Transverse colon (tissue), 4 donors: ENCODE results near the gene IDI2.

Source experiments
- POLR2A ChIP-seq: fragments of 450-650 bp; IDR thresholded peaks from one replicate; pipeline ENCODE4 v1.6.1; 2016; ENCODE audit warnings: antibody characterized with exemption, mild to moderate bottlenecking, moderate library complexity
- POLR2AphosphoS5 ChIP-seq, 3 donors: sonication (generic); formaldehyde crosslinking; IDR thresholded peaks; one replicate each; pipeline ENCODE4 v1.6.1; 2016; ENCODE audit warnings: antibody characterized with exemption in 3 of 3
- TF ChIP-seq, protein P1 (sequence below), 5 experiments: fragments of 200-600 bp in 3 of 5; fragments of 450-650 bp in 2 of 5; sonication (generic) in 3 of 5; IDR thresholded peaks; 1 replicate in 2 of 5; 2 replicates in 3 of 5; pipeline ENCODE4 v1.5.1; 2016 to 2017; ENCODE audit warnings: antibody characterized with exemption in 5 of 5, inconsistent platforms in 3 of 5, mild to moderate bottlenecking in 2 of 5, moderate library complexity in 1 of 5

DNA sequence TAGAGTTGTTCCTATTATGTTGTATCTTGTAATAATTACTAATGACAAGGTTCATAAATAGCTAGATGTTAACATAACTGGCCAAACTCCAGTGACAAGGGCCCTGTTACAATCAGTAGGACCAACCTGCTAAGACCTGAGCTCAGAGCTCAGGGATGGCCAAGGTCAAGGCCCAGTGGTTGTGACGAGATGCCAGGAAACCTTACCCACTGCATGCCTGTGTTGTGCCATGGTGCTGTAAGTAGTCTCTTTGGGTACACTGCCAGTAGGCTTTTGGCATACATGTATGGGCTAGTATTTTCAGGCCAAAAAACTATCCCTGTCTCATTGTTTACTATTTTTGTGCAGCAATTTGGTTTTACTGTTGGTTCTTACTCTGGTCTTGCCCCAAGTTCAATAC, 7.9 kb upstream of the IDI2 start:
- TF ChIP-seq, protein P1, sequence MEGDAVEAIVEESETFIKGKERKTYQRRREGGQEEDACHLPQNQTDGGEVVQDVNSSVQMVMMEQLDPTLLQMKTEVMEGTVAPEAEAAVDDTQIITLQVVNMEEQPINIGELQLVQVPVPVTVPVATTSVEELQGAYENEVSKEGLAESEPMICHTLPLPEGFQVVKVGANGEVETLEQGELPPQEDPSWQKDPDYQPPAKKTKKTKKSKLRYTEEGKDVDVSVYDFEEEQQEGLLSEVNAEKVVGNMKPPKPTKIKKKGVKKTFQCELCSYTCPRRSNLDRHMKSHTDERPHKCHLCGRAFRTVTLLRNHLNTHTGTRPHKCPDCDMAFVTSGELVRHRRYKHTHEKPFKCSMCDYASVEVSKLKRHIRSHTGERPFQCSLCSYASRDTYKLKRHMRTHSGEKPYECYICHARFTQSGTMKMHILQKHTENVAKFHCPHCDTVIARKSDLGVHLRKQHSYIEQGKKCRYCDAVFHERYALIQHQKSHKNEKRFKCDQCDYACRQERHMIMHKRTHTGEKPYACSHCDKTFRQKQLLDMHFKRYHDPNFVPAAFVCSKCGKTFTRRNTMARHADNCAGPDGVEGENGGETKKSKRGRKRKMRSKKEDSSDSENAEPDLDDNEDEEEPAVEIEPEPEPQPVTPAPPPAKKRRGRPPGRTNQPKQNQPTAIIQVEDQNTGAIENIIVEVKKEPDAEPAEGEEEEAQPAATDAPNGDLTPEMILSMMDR (IDR thresholded peaks at IDR 0.05), result no peak
- TF ChIP-seq POLR2A (no peak), POLR2AphosphoS5 (IDR thresholded peaks at IDR 0.05) (no peak)
